Superior temporal gyrus (tissue), 1 donor: ENCODE results near the gene ANO2.

Source experiments
- DNase-seq: peaks from one replicate; pipeline ENCODE4 v3.0.0-alpha.2; 2016; ENCODE audit errors: extremely low spot score

Gene ANO2

GRCh38 chr12:5623411-5623810, 321.6 kb downstream of the ANO2 start:
- no peak for DNase-seq

- DNase-seq = no peak
Observed at GRCh38 chr12:5622280-5622679, 322.8 kb downstream of the ANO2 start.

GRCh38 chr12:5621329-5621728, 323.7 kb downstream of the ANO2 start:
- DNase-seq = no peak

GRCh38 chr12:5620896-5621295, 324.2 kb downstream of the ANO2 start:
- no peak for DNase-seq

GRCh38 chr12:5619628-5620027, 325.4 kb downstream of the ANO2 start:
- no peak for DNase-seq

GRCh38 chr12:5616854-5617253, 328.2 kb downstream of the ANO2 start:
- DNase-seq = no peak

GRCh38 chr12:5615760-5616159, 329.3 kb downstream of the ANO2 start:
- no peak for DNase-seq

GRCh38 chr12:5614256-5614655, 330.8 kb downstream of the ANO2 start:
- no peak for DNase-seq

GRCh38 chr12:5612556-5613410, 332.3 kb downstream of the ANO2 start:
- no peak for DNase-seq

- no peak for DNase-seq
Observed at GRCh38 chr12:5611162-5611561, 333.9 kb downstream of the ANO2 start.

GRCh38 chr12:5599378-5599777, 345.7 kb downstream of the ANO2 start:
- DNase-seq = no peak

- no peak for DNase-seq
Observed at GRCh38 chr12:5593998-5594397, 351.1 kb downstream of the ANO2 start.

- no peak for DNase-seq
Observed at GRCh38 chr12:5593086-5593485, 352.0 kb downstream of the ANO2 start.

GRCh38 chr12:5592310-5592709, 352.7 kb downstream of the ANO2 start:
- DNase-seq = no peak

GRCh38 chr12:5590316-5590715, 354.7 kb downstream of the ANO2 start:
- no peak for DNase-seq

- DNase-seq = no peak
Observed at GRCh38 chr12:5589054-5589453, 356.0 kb downstream of the ANO2 start.

GRCh38 chr12:5588591-5588990, 356.5 kb downstream of the ANO2 start:
- DNase-seq = no peak

- no peak for DNase-seq
Observed at GRCh38 chr12:5588176-5588575, 356.9 kb downstream of the ANO2 start.

- no peak for DNase-seq
Observed at GRCh38 chr12:5587711-5588121, 357.3 kb downstream of the ANO2 start.

GRCh38 chr12:5586201-5586600, 358.9 kb downstream of the ANO2 start:
- DNase-seq = no peak

- no peak for DNase-seq
Observed at GRCh38 chr12:5585178-5585577, 359.9 kb downstream of the ANO2 start.

- DNase-seq = no peak
Observed at GRCh38 chr12:5584412-5585175, 360.5 kb downstream of the ANO2 start.

GRCh38 chr12:5582541-5582940, 362.5 kb downstream of the ANO2 start:
- no peak for DNase-seq
